Stomach (tissue), 4 donors: ENCODE results near the gene CHRNA10.

Experiments used
- CTCF ChIP-seq, 7 experiments: fragments of 450-650 bp in 4 of 7; fragments of 200-600 bp in 3 of 7; sonication (generic) in 3 of 7; IDR thresholded peaks; one replicate each; pipeline ENCODE4 v1.5.1; 2016 to 2019; ENCODE audit warnings: antibody characterized with exemption in 7 of 7, control low read depth in 2 of 7, mild to moderate bottlenecking in 1 of 7
- EP300 ChIP-seq: sonication (generic); formaldehyde crosslinking; IDR thresholded peaks from one replicate; pipeline ENCODE4 v1.6.1; 2017; ENCODE audit warnings: antibody characterized with exemption
- POLR2A ChIP-seq, 4 donors: fragments of 450-650 bp; IDR thresholded peaks; one replicate each; pipeline ENCODE4 v1.6.1; 2016; ENCODE audit warnings: antibody characterized with exemption in 4 of 4, control low read depth in 2 of 4, mild to moderate bottlenecking in 1 of 4, moderate library complexity in 1 of 4

- TF ChIP-seq CTCF (IDR thresholded peaks at IDR 0.05) (no peak), EP300 (no peak), POLR2A (IDR thresholded peaks at IDR 0.05) (no peak)
These were observed 39.5 kb upstream of the CHRNA10 start for GRCh38 chr11:3710485-3711259.
